HepG2 (cell line): Measurements from ENCODE around the gene ANKRD27. TPM values are rescaled to one million over a fixed set of nuclear protein-coding genes. Genes with fewer than 3 reads are reported as not detected.
A peak's percentile ranks its signal among the peaks of the same experiment; 100 is the strongest.

ENCODE experiments used
- HDAC6 ChIP-seq: fragments of 200-600 bp; sonication (generic); IDR thresholded peaks from 2 replicates; pipeline ENCODE4 v1.7.0; 2017; ENCODE audit warnings: mild to moderate bottlenecking, antibody characterized with exemption, low read length, low read depth
- HOXA7 ChIP-seq: sonication (generic); formaldehyde crosslinking; IDR thresholded peaks from 2 replicates; pipeline ENCODE4 v1.8.1; 2022; ENCODE audit warnings: mild to moderate bottlenecking, missing genetic modification reagents, moderate library complexity
- NFRKB ChIP-seq: fragments of 450-650 bp; IDR thresholded peaks from 2 replicates; pipeline ENCODE4 v1.6.1; 2017
- NFYC ChIP-seq: IDR thresholded peaks from 2 replicates; pipeline ENCODE4 v1.6.1; 2016; ENCODE audit warnings: missing genetic modification reagents, missing compliant biosample characterization
- PRDM10 ChIP-seq: sonication (generic); formaldehyde crosslinking; IDR thresholded peaks from 2 replicates; pipeline ENCODE4 v1.4.0; 2020; ENCODE audit warnings: low read depth, missing genetic modification reagents
- SCMH1 ChIP-seq: sonication (generic); formaldehyde crosslinking; IDR thresholded peaks from 2 replicates; pipeline ENCODE4 v1.9.0; 2021; ENCODE audit warnings: missing genetic modification reagents, mild to moderate bottlenecking, borderline replicate concordance
- SP5 ChIP-seq: IDR thresholded peaks from 2 replicates; pipeline ENCODE4 v1.6.1; 2016; ENCODE audit warnings: low read depth, borderline replicate concordance
- SPEN ChIP-seq: sonication (generic); formaldehyde crosslinking; IDR thresholded peaks from 2 replicates; pipeline ENCODE4 v1.5.1; 2020; ENCODE audit warnings: low read depth, mild to moderate bottlenecking, missing genetic modification reagents
- SSRP1 ChIP-seq: IDR thresholded peaks from 2 replicates; pipeline ENCODE4 v1.6.1; 2016; ENCODE audit warnings: control low read depth
- TBL1XR1 ChIP-seq: fragments of 150-350 bp; IDR thresholded peaks from 2 replicates; pipeline ENCODE4 v1.6.1; 2014; ENCODE audit warnings: borderline replicate concordance, low read length; ENCODE audit not compliant: partially characterized antibody
- WIZ ChIP-seq: sonication (generic); formaldehyde crosslinking; IDR thresholded peaks from 2 replicates; pipeline ENCODE4 v1.5.1; 2020; ENCODE audit warnings: mild to moderate bottlenecking, missing genetic modification reagents
- ZBTB7A ChIP-seq: sonication (generic); formaldehyde crosslinking; IDR thresholded peaks from 2 replicates; pipeline ENCODE4 v1.8.0; 2022; ENCODE audit warnings: mild to moderate bottlenecking, missing genetic modification reagents
- ZC3H4 ChIP-seq: sonication (generic); formaldehyde crosslinking; IDR thresholded peaks from 2 replicates; pipeline ENCODE4 v1.4.0; 2020; ENCODE audit warnings: missing genetic modification reagents, borderline replicate concordance
- ZNF292 ChIP-seq: sonication (generic); formaldehyde crosslinking; IDR thresholded peaks from 2 replicates; pipeline ENCODE4 v1.8.1; 2022; ENCODE audit warnings: mild to moderate bottlenecking, low read depth, missing genetic modification reagents, borderline replicate concordance
- ZNF30 ChIP-seq: sonication (generic); formaldehyde crosslinking; IDR thresholded peaks from 2 replicates; pipeline ENCODE4 v1.5.0; 2020; ENCODE audit warnings: mild to moderate bottlenecking, missing genetic modification reagents
- ZNF512B ChIP-seq: sonication (generic); formaldehyde crosslinking; IDR thresholded peaks from 2 replicates; pipeline ENCODE4 v1.5.1; 2020; ENCODE audit warnings: missing genetic modification reagents, mild to moderate bottlenecking, borderline replicate concordance
- ZNF580 ChIP-seq: IDR thresholded peaks from 2 replicates; pipeline ENCODE4 v1.6.1; 2016; ENCODE audit warnings: low read depth, borderline replicate concordance
- ZNF614 ChIP-seq: IDR thresholded peaks from 2 replicates; pipeline ENCODE4 v1.6.1; 2018; ENCODE audit warnings: missing biosample characterization, missing genetic modification reagents, inconsistent platforms, borderline replicate concordance
- ZNF616 ChIP-seq: sonication (generic); formaldehyde crosslinking; IDR thresholded peaks from 2 replicates; pipeline ENCODE4 v1.5.0; 2020; ENCODE audit warnings: low read depth, mild to moderate bottlenecking, missing genetic modification reagents
- ZNF816 ChIP-seq: sonication (generic); formaldehyde crosslinking; IDR thresholded peaks from 2 replicates; pipeline ENCODE4 v1.8.0; 2022; ENCODE audit warnings: missing genetic modification reagents, mild to moderate bottlenecking, borderline replicate concordance
- ZNF878 ChIP-seq: sonication (generic); formaldehyde crosslinking; IDR thresholded peaks from 2 replicates; pipeline ENCODE4 v1.8.1; 2023; ENCODE audit warnings: mild to moderate bottlenecking, missing genetic modification reagents, moderate library complexity
- polyA plus RNA-seq, 8 experiments: library from polyadenylated mRNA; depleted of rRNA in 3 of 8; stranded (reverse) in 7 of 8; unstranded in 1 of 8; fragments of >200 nt; fragmentation: Illumina TruSeq in 4 of 8; extraction: Trizol in 4 of 8; gene quantifications; 2 replicates each; pipeline versions ENCODE4 v1.2.1 to v1.2.3, GENCODE V29; 2011 to 2016; ENCODE audit warnings: low read depth in 4 of 8, missing spikeins in 1 of 8, mixed read lengths in 1 of 8; ENCODE audit not compliant: insufficient read depth in 1 of 8
- total RNA-seq, 5 experiments: library from RNA; depleted of rRNA; stranded (reverse); fragments of >200 nt; fragmentation: Illumina TruSeq; extraction: Trizol; gene quantifications; 2 replicates each; pipeline ENCODE4 v1.2.3, GENCODE V29; 2016; ENCODE audit warnings: low read depth in 1 of 5
- TF ChIP-seq, protein P1 (sequence below): IDR thresholded peaks from 2 replicates; pipeline ENCODE4 v1.6.1; 2016; ENCODE audit warnings: missing biosample characterization, missing genetic modification reagents, low read depth

Gene ANKRD27
- total and polyA plus RNA-seq, 2 of the 13 experiments (the other 11 are each of a cell fraction or from before 2014, with no cell fraction given), result 22.2 to 23.7 TPM

GRCh38 chr19:32580901-32581704 lies 93.9 kb downstream of the ANKRD27 start, which contains the start of gene PDCD5 (continued):
- no peak for TF ChIP-seq PRDM10 (CRISPR knock-in tag)
- TF ChIP-seq ZBTB7A, result no peak; the same call in 1 of the 2 replicates
- TF ChIP-seq HOXA7 (CRISPR knock-in tag), result no peak
- TF ChIP-seq ZNF878, result 0 out of 2 replicates have a peak, but pooled peaks have one; percentile 9
- no peak for TF ChIP-seq ZNF816 (CRISPR knock-in tag)
- TF ChIP-seq ZNF292 (CRISPR knock-in tag), result no peak
- TF ChIP-seq SPEN (CRISPR knock-in tag), result peak; percentile 67; the same call in 1 of the 2 replicates
- TF ChIP-seq ZC3H4 (CRISPR knock-in tag), result no peak
- TF ChIP-seq TBL1XR1, result no peak
- TF ChIP-seq ZNF580 (CRISPR knock-in tag), result no peak
- TF ChIP-seq ZNF616, result no peak
- no peak for TF ChIP-seq ZNF614 (CRISPR knock-in tag)
- 0 out of 2 replicates have a peak, but pooled peaks have one; percentile 22 for TF ChIP-seq ZNF512B (CRISPR knock-in tag)
- no peak; the same call in 1 of the 2 replicates for TF ChIP-seq SP5 (CRISPR knock-in tag)
- TF ChIP-seq SCMH1 (CRISPR knock-in tag), result no peak
- no peak for TF ChIP-seq SSRP1 (CRISPR knock-in tag)
- TF ChIP-seq HDAC6, result no peak
- no peak for TF ChIP-seq NFYC (CRISPR knock-in tag)
- no peak for TF ChIP-seq ZNF30 (CRISPR knock-in tag)
- no peak for TF ChIP-seq NFRKB
- TF ChIP-seq, protein P1, sequence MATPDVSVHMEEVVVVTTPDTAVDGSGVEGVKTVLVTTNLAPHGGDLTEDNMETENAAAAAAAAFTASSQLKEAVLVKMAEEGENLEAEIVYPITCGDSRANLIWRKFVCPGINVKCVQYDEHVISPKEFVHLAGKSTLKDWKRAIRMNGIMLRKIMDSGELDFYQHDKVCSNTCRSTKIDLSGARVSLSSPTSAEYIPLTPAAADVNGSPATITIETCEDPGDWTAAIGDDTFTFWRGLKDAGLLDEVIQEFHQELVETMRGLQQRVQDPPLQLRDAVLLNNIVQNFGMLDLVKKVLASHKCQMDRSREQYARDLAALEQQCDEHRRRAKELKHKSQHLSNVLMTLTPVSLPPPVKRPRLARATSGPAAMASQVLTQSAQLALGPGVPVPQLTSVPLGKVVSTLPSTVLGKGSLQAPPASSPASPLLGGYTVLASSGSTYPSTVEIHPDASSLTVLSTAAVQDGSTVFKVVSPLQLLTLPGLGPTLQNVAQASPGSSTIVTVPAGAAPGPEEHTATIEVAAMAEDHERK, result peak; percentile 51
- no peak for TF ChIP-seq WIZ (CRISPR knock-in tag)
